WTC11 (cell line): ENCODE measurements around the gene TMEM154.

Experiments used
- CTCF ChIP-seq: fragments of 200-600 bp; IDR thresholded peaks from 2 replicates; pipeline ENCODE4 v1.8.0; 2022; ENCODE audit warnings: antibody characterized with exemption
- NR3C1 ChIP-seq: sonication (generic); formaldehyde crosslinking; conservative IDR thresholded peaks from 2 replicates; pipeline ENCODE4 v1.8.1; 2023; ENCODE audit warnings: low read depth, mild to moderate bottlenecking, missing genetic modification reagents

GRCh38 chr4:152613351-152613750 is 66.4 kb downstream of the TMEM154 start:
- TF ChIP-seq CTCF, result no peak
- TF ChIP-seq NR3C1 (CRISPR knock-in tag), result no peak
